VCaP (cell line): ENCODE results near the gene NIT1.

Source experiments
- H3K27ac ChIP-seq: fragments of 450-650 bp; 2 replicates; pipeline ENCODE4 v1.5.1; 2017
- CTCF ChIP-seq: fragments of 450-650 bp; conservative IDR thresholded peaks from 2 replicates; pipeline ENCODE4 v1.5.1; 2017; ENCODE audit warnings: mild to moderate bottlenecking, moderate library complexity

NIT1 gene

DNA sequence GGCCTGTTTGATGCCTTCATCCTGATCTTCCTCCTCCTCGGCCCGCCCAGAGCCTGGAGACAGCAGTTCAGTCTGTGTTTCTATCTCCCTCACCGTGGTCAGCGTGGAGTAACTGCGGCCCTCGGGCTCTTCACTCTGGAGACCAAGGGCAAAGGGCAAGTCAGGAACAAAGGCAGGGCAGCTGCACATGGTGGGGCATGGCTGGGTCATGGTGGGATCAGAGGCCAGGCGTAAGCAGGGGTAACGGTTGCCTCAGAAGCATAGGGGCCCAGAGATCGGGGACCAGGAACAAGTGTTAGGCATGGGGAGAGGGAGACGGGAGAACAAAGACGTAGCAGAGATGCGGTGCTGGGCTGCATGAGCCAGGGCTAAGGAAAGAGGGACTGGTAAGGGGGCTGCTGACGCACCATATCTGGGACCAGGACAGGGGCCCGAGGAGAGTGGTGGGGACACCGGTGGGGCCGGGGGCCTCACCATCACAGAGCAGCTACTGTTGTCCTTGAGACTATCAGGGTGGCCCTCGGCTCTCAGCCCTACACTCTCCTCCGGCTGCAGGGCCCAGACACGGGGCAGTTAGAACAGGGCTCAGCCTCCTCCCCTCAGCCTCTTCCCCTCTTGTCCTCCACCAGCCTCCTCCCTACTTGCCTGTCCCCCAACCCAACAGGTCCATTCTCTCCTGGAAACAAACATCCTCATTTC lies 45.0 kb upstream of the NIT1 start:
- H3K27ac ChIP-seq = no peak overlapping the region
- TF ChIP-seq CTCF = no peak

DNA sequence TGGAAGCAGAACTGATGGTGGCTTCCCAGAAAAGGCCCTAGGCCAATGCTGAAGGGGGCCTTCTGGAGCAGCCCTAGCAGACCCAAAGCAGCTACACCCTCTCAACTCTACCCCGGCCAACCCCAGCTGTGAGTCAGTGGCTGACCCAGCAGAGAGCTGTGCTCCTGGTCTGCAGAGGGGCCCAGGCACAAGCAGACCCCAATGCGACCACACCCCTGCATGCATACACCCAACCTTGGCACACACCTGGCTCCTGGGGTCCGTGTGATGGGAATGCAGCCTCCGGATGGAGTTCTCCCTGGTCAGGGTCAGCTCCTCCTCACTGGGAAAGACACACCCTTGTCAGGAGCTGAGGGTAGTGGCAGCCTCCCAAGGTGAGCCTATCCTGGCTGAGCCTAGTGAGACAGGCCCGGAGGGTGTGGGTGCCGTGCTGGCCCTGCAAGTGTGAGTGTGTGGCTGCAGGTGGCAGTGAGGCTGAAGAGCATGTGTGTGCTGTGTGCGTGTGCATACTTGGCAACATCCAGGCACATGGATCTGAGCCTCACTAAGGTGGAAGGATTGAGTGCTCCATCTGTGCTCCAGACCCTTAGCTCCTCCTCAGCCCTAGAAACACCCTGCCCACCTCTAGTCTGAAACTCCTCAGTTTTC lies 44.3 kb upstream of the NIT1 start:
- TF ChIP-seq CTCF = no peak
- no peak overlapping the region for H3K27ac ChIP-seq

- no peak overlapping the region for H3K27ac ChIP-seq
- TF ChIP-seq CTCF = no peak
These were observed 43.1 kb upstream of the NIT1 start for GRCh38 chr1:161074676-161075368.

DNA sequence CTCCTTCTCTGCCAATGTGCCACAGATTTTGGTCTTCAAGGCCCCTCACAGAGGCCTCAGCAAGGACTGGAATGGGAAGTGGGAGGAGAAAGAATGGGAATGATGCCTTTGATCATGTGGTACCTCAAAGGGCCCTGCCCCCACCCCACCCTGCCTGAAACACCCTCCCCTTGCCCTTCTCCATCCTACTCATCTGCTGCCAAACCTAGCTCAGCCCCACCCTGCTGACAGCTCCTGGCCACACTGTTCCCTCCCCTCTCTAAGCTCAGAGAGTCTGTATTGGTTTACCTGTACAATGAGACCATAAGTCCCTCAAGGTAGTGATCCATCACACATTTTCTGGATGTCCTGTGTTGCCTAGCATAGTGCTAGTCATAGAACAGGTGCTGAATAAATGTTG lies 41.5 kb upstream of the NIT1 start:
- no peak for TF ChIP-seq CTCF
- no peak overlapping the region for H3K27ac ChIP-seq

DNA sequence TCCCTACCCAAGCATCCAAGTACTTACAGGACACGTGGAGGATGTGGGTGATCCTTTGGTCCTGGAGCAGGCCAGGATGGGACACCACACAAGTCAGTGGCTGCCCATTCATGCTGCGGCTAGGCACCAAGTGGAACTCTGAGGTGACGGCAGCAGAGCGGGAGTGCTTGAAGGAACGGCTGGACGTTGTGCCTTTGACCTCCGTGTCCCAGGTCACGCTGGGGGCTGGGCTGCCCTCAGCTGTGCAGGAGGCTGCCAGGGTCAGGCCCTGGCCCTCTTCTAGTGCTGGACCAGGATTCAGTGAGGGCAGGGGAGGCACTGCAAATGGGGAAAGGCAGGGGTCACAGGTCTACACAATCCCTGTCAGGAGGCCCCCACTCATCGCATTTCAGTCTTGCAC lies 40.5 kb upstream of the NIT1 start:
- no peak for TF ChIP-seq CTCF
- H3K27ac ChIP-seq = no peak overlapping the region

GRCh38 chr1:161079436-161080110 lies 38.3 kb upstream of the NIT1 start:
- TF ChIP-seq CTCF = no peak
- H3K27ac ChIP-seq = no peak overlapping the region
